HG03064 (cell line): Measurements from ENCODE around the gene PKP4.
"Not testable (repeated sequence)": the region's sequence is repeated elsewhere in the genome, so short reads cannot be mapped to it uniquely, and the experiment has no call there.

Experiments
- ATAC-seq: cut with Tn5 transposase; IDR thresholded peaks from one replicate; pipeline ENCODE4 v1.9.1; 2021; ENCODE audit warnings: low read depth; ENCODE audit not compliant: unreplicated experiment

The PKP4 gene

GRCh38 chr2:158464426-158465281, 7.9 kb downstream of the PKP4 start:
- no peak for ATAC-seq

- ATAC-seq, result no peak
These were observed 10.5 kb downstream of the PKP4 start for GRCh38 chr2:158467248-158467647.

- not testable (repeated sequence) for ATAC-seq
These were observed 16.1 kb downstream of the PKP4 start for GRCh38 chr2:158472829-158473228.

GRCh38 chr2:158473300-158473699, 16.5 kb downstream of the PKP4 start:
- ATAC-seq, result not testable (repeated sequence)

GRCh38 chr2:158473719-158474392, 17.1 kb downstream of the PKP4 start:
- no peak for ATAC-seq

GRCh38 chr2:158474526-158475011, 17.8 kb downstream of the PKP4 start:
- ATAC-seq, result not testable (repeated sequence)

GRCh38 chr2:158477202-158477601, 20.4 kb downstream of the PKP4 start:
- ATAC-seq, result no peak

- no peak for ATAC-seq
These were observed 21.5 kb downstream of the PKP4 start for GRCh38 chr2:158478237-158478636.

GRCh38 chr2:158478816-158479215, 22.1 kb downstream of the PKP4 start:
- ATAC-seq, result no peak

GRCh38 chr2:158481116-158481515, 24.4 kb downstream of the PKP4 start:
- ATAC-seq, result no peak

- no peak for ATAC-seq
These were observed 25.8 kb downstream of the PKP4 start for GRCh38 chr2:158482594-158482993.

- ATAC-seq, result no peak
These were observed 28.3 kb downstream of the PKP4 start for GRCh38 chr2:158484892-158485556.

- no peak for ATAC-seq
These were observed 29.6 kb downstream of the PKP4 start for GRCh38 chr2:158486150-158486969.

- ATAC-seq, result no peak
These were observed 30.2 kb downstream of the PKP4 start for GRCh38 chr2:158486970-158487325.

- no peak for ATAC-seq
These were observed 30.7 kb downstream of the PKP4 start for GRCh38 chr2:158487419-158487818.

GRCh38 chr2:158488442-158489216, 31.9 kb downstream of the PKP4 start:
- no peak for ATAC-seq

GRCh38 chr2:158489366-158490112, 32.8 kb downstream of the PKP4 start:
- ATAC-seq, result no peak

- ATAC-seq, result no peak
These were observed 34.3 kb downstream of the PKP4 start for GRCh38 chr2:158491072-158491471.

- ATAC-seq, result no peak
These were observed 36.7 kb downstream of the PKP4 start for GRCh38 chr2:158493458-158493857.
